SK-N-MC (cell line): ENCODE data around the gene LIN54.
A peak's percentile ranks its signal among the peaks of the same experiment; 100 is the strongest.
"Not testable (repeated sequence)": the region's sequence is repeated elsewhere in the genome, so short reads cannot be mapped to it uniquely, and the experiment has no call there.

Experiments used
- DNase-seq: peaks from one replicate; pipeline ENCODE4 v3.0.0-alpha.2; 2011; ENCODE audit warnings: low read depth, low spot score
- H3K27ac ChIP-seq: fragments of 200-600 bp; sonication (generic); 2 replicates; pipeline ENCODE4 v1.5.1; 2016; ENCODE audit warnings: mixed run types
- H3K36me3 ChIP-seq: fragments of 200-600 bp; sonication (generic); 2 replicates; pipeline ENCODE4 v1.6.1; 2017; ENCODE audit warnings: antibody characterized with exemption, low read length, mixed read lengths; ENCODE audit not compliant: insufficient read depth
- H3K4me3 ChIP-seq: fragments of 200-600 bp; sonication (generic); 2 replicates; pipeline ENCODE4 v1.5.1; 2016
- H3K9ac ChIP-seq: fragments of 200-600 bp; sonication (generic); 2 replicates; pipeline ENCODE4 v1.8.0; 2017; ENCODE audit warnings: mixed run types, mixed read lengths; ENCODE audit not compliant: insufficient read length
- H3K9me3 ChIP-seq: fragments of 200-600 bp; sonication (generic); 2 replicates; pipeline ENCODE4 v1.6.1; 2017; ENCODE audit warnings: low read depth, mild to moderate bottlenecking, antibody characterized with exemption, low read length, moderate library complexity, mixed read lengths
- EZH2 ChIP-seq: fragments of 200-600 bp; sonication (generic); IDR thresholded peaks from one replicate; pipeline ENCODE4 v1.6.1; 2017; ENCODE audit warnings: antibody characterized with exemption
- FOXP2 ChIP-seq: optimal IDR thresholded peaks from 2 replicates; pipeline ENCODE3; 2011; ENCODE audit warnings: mild to moderate bottlenecking, moderate library complexity; ENCODE audit not compliant: insufficient read depth; ENCODE audit errors: extremely low read length, control extremely low read depth
- POLR2AphosphoS5 ChIP-seq: IDR thresholded peaks from 2 replicates; pipeline ENCODE4 v1.6.1; 2012; ENCODE audit warnings: mild to moderate bottlenecking, low read depth, low read length, borderline replicate concordance

The LIN54 gene

GRCh38 chr4:83010522-83011318, at the start of gene LIN54:
Gene LIN54 (minus strand): TSS chr4:83010823. CDS start chr4:82984844, 25,979 bp downstream.
- Histone ChIP-seq H3K36me3 (no peaks in the 10 kb centered on the region), H3K9ac (peak within 1 kb of the TSS; percentile 96), H3K27ac (peak within 1 kb of the TSS; percentile 77), H3K9me3 (no peaks in the 10 kb centered on the region), H3K4me3 (peak within 1 kb of the TSS; percentile 92)
- TF ChIP-seq FOXP2 (no peak), POLR2AphosphoS5 (no peak; the same call in 1 of the 2 replicates), EZH2 (no peak)
- no peak for DNase-seq

GRCh38 chr4:83054928-83055327, 44.3 kb upstream of the LIN54 start:
- H3K27ac ChIP-seq: no peak overlapping the region
- DNase-seq: no peak

GRCh38 chr4:83048781-83049180, 38.2 kb upstream of the LIN54 start:
- Histone ChIP-seq H3K36me3 (peaks cover 24% of the 10 kb centered on the region), H3K27ac (0 out of 2 replicates have a peak overlapping the region, but pooled peaks have one; percentile 6)
- not testable (repeated sequence) for DNase-seq, H3K9me3 ChIP-seq, H3K4me3 ChIP-seq, H3K9ac ChIP-seq

More at GRCh38 chr4:83054928-83055327, 44.3 kb upstream of the LIN54 start:
- Histone ChIP-seq H3K36me3 (peaks cover 32% of the 10 kb centered on the region), H3K4me3 (no peak overlapping the region), H3K9ac (no peak overlapping the region), H3K9me3 (no peaks in the 10 kb centered on the region)
- TF ChIP-seq EZH2 (no peak), POLR2AphosphoS5 (no peak), FOXP2 (no peak)

GRCh38 chr4:83046693-83047473, 36.3 kb upstream of the LIN54 start:
- TF ChIP-seq POLR2AphosphoS5 (no peak), EZH2 (no peak)
- Histone ChIP-seq H3K9ac (no peak overlapping the region), H3K4me3 (no peak overlapping the region), H3K27ac (no peak overlapping the region), H3K36me3 (peaks cover 19% of the 10 kb centered on the region), H3K9me3 (no peaks in the 10 kb centered on the region)
- no peak for DNase-seq

GRCh38 chr4:83043801-83044407, 33.3 kb upstream of the LIN54 start:
- no peak for TF ChIP-seq EZH2
- TF ChIP-seq FOXP2: no peak
- TF ChIP-seq POLR2AphosphoS5: no peak
- peak; percentile 60 for DNase-seq
- Histone ChIP-seq H3K4me3 (no peak overlapping the region), H3K27ac (peak overlapping the region; percentile 30; the same call in 1 of the 2 replicates), H3K36me3 (no peaks in the 10 kb centered on the region), H3K9ac (peak overlapping the region; percentile 11), H3K9me3 (no peaks in the 10 kb centered on the region)

- H3K9ac ChIP-seq, H3K36me3 ChIP-seq, H3K9me3 ChIP-seq, H3K4me3 ChIP-seq, DNase-seq: not testable (repeated sequence)
- peak overlapping the region; percentile 30; the same call in 1 of the 2 replicates for H3K27ac ChIP-seq
Observed at GRCh38 chr4:83043157-83043556, 32.5 kb upstream of the LIN54 start.

GRCh38 chr4:83040269-83040668, 29.6 kb upstream of the LIN54 start:
- Histone ChIP-seq H3K36me3 (no peaks in the 10 kb centered on the region), H3K4me3 (no peak overlapping the region)
- no peak for DNase-seq

GRCh38 chr4:83036991-83037665, 26.5 kb upstream of the LIN54 start:
- Histone ChIP-seq H3K9ac (peak overlapping the region; percentile 48), H3K9me3 (no peaks in the 10 kb centered on the region), H3K4me3 (no peak overlapping the region), H3K27ac (no peak overlapping the region), H3K36me3 (no peaks in the 10 kb centered on the region)
- no peak for DNase-seq
- no peak for TF ChIP-seq POLR2AphosphoS5

More at GRCh38 chr4:83040269-83040668, 29.6 kb upstream of the LIN54 start:
- TF ChIP-seq EZH2 (no peak), FOXP2 (no peak), POLR2AphosphoS5 (no peak)
- H3K9me3 ChIP-seq: no peaks in the 10 kb centered on the region
- H3K9ac ChIP-seq: no peak overlapping the region
- 0 out of 2 replicates have a peak overlapping the region, but pooled peaks have one; percentile 28 for H3K27ac ChIP-seq
